Measurements from ENCODE around the gene PINLYP. TPM values are rescaled to one million over a fixed set of nuclear protein-coding genes. Genes with fewer than 3 reads are reported as not detected.

The PINLYP gene
- total and polyA plus RNA-seq, 2 of the 13 experiments (the other 11 are each of a cell fraction or from before 2014, with no cell fraction given) = 0.21 to 0.24 TPM

DNA sequence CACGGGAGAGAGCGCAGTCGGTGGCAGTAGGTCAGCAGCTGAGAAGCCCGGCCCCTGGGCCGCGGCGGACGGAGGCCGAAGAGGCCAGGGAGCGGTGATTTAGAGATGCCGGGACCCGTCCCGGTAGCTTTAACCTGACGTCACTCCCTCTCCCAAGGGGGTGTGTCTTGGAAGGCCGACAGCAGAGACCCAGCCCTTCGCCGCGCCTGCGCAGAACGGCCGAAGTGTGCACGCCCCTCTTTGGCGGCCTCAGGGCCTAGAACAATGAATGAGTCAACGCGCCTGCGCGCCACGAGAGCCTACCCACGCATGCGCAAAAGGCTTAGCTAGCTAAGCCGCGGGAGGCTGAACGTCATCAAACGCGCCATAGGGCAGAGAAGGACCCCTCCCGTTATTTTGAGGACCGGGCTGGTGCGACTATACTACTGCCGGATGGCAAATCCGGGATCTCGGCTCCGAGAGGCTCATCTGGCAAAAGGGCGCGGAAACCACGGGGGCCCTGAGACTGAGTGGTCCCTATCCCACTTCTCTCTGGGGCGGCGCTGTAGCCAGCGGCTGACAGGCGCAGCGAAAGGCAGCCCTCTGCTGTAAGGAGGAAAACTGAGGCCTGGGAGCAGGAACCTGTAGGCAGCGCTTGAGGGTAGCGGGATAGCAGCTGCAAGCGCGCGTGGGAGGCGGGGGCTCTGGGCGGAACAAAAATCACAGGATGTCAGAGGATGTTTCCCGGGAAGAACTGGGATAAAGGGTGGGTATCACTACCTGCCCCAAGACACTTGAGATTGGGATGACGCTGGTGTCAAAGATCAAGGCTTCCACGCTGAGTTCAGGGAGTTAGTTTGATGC is 20.6 kb downstream of the PINLYP start, which contains the start of the genes IRGQ and ZNF576 (continued):
- TF ChIP-seq CENPT (CRISPR knock-in tag; IDR thresholded peaks at IDR 0.05; ENCODE audit: low read depth) = no peak
- peak; percentile 76; the same call in 1 of the 2 replicates for TF ChIP-seq ZNF747 (CRISPR knock-in tag; IDR thresholded peaks at IDR 0.05; ENCODE audit: borderline replicate concordance)
- peak; percentile 98 for TF ChIP-seq ZBTB25 (CRISPR knock-in tag; IDR thresholded peaks at IDR 0.05)
- 0 out of 2 replicates have a peak, but pooled peaks have one; percentile 38 for TF ChIP-seq BORCS8-MEF2B (CRISPR knock-in tag; IDR thresholded peaks at IDR 0.05)
- TF ChIP-seq, protein P1, sequence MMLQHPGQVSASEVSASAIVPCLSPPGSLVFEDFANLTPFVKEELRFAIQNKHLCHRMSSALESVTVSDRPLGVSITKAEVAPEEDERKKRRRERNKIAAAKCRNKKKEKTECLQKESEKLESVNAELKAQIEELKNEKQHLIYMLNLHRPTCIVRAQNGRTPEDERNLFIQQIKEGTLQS (CRISPR knock-in tag; IDR thresholded peaks at IDR 0.05) = 0 out of 2 replicates have a peak, but pooled peaks have one; percentile 16
- no peak for TF ChIP-seq CENPBD1 (CRISPR knock-in tag; IDR thresholded peaks at IDR 0.05; ENCODE audit: borderline replicate concordance, low read depth)
- 0 out of 2 replicates have a peak, but pooled peaks have one; percentile 22 for TF ChIP-seq LCORL (IDR thresholded peaks at IDR 0.05)
- peak; percentile 16; the same call in 1 of the 2 replicates for TF ChIP-seq LCORL (CRISPR knock-in tag; IDR thresholded peaks at IDR 0.05)
- TF ChIP-seq ZNF619 (CRISPR knock-in tag; IDR thresholded peaks at IDR 0.05) = peak; percentile 54; the same call in 1 of the 2 replicates
- TF ChIP-seq, protein P2, sequence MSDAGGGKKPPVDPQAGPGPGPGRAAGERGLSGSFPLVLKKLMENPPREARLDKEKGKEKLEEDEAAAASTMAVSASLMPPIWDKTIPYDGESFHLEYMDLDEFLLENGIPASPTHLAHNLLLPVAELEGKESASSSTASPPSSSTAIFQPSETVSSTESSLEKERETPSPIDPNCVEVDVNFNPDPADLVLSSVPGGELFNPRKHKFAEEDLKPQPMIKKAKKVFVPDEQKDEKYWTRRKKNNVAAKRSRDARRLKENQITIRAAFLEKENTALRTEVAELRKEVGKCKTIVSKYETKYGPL (CRISPR knock-in tag; IDR thresholded peaks at IDR 0.05) = no peak
- TF ChIP-seq ZNF687 (CRISPR knock-in tag; IDR thresholded peaks at IDR 0.05) = peak; percentile 75
- TF ChIP-seq ZNF746 (CRISPR knock-in tag; IDR thresholded peaks at IDR 0.05) = no peak
- TF ChIP-seq HMGXB4 (CRISPR knock-in tag; IDR thresholded peaks at IDR 0.05; ENCODE audit: borderline replicate concordance in 1 of 2, low read depth in 1 of 2) = peak; percentile 55 to 71; a peak in 2 of 4 replicates
- no peak for TF ChIP-seq ZNF138 (CRISPR knock-in tag; IDR thresholded peaks at IDR 0.05; ENCODE audit: low read depth)
- no peak for TF ChIP-seq KLF13 (CRISPR knock-in tag; IDR thresholded peaks at IDR 0.05)
- TF ChIP-seq ZFP41 (CRISPR knock-in tag; IDR thresholded peaks at IDR 0.05; ENCODE audit: borderline replicate concordance) = no peak
- TF ChIP-seq MXI1 (IDR thresholded peaks at IDR 0.05; ENCODE audit: borderline replicate concordance, low read depth, low read length) = peak; percentile 52; the same call in 1 of the 3 replicates
- no peak for TF ChIP-seq PRPF4 (IDR thresholded peaks at IDR 0.05; ENCODE audit: low read depth, low read length, poor library complexity, severe bottlenecking)

All from HepG2 (cell line).